Bladder microvascular endothelial cell (primary cell): ENCODE data around the gene TMEM98. TPM values are rescaled to one million over a fixed set of nuclear protein-coding genes. Genes with fewer than 3 reads are reported as not detected.

ENCODE experiments used
- total RNA-seq: library from RNA; depleted of rRNA; stranded (reverse); fragments of >200 nt; gene quantifications from 2 replicates; pipeline ENCODE4 v1.2.3, GENCODE V29; 2014

Gene TMEM98
- total RNA-seq: 22.0 and 42.0 TPM in 2 replicates

GRCh38 chr17:32927724-32928585, at the start of gene TMEM98:
Gene TMEM98, plus strand, starts transcription at chr17:32928153. Its CDS starts 3,376 bp downstream, at chr17:32931529.

Other genes starting within 250 kb of the TMEM98 start
- gene MYO1D, start 51.0 kb upstream of the TMEM98 start, total RNA-seq: 42.7 and 98.1 TPM in 2 replicates
- gene SPACA3, start 63.7 kb downstream of the TMEM98 start, total RNA-seq: not detected in 2 replicates